Frontal cortex (tissue), 4 donors: ENCODE data around the gene RHD. TPM values are rescaled to one million over a fixed set of nuclear protein-coding genes. Genes with fewer than 3 reads are reported as not detected.
"Not testable (repeated sequence)": the region's sequence is repeated elsewhere in the genome, so short reads cannot be mapped to it uniquely, and the experiment has no call there.

Experiments
- DNase-seq, 2 donors: peaks; one replicate each; pipeline ENCODE4 v3.0.0; 2012; ENCODE audit warnings: low spot score in 2 of 2
- FAIRE-seq: peaks from 2 replicates; lab custom pipeline; 2012; peaks lifted over from hg19 to GRCh38; lab: Jason Lieb, UNC
- total RNA-seq: library from RNA; depleted of rRNA; stranded (reverse); fragments of >200 nt; gene quantifications from one replicate; pipeline ENCODE4 v1.2.3, GENCODE V29; 2014
- donor health status: control.
- donor health status: control.
- donor health status: control.

RHD gene
- total RNA-seq, 1 donor from 2014 or later: 0.41 TPM

DNA sequence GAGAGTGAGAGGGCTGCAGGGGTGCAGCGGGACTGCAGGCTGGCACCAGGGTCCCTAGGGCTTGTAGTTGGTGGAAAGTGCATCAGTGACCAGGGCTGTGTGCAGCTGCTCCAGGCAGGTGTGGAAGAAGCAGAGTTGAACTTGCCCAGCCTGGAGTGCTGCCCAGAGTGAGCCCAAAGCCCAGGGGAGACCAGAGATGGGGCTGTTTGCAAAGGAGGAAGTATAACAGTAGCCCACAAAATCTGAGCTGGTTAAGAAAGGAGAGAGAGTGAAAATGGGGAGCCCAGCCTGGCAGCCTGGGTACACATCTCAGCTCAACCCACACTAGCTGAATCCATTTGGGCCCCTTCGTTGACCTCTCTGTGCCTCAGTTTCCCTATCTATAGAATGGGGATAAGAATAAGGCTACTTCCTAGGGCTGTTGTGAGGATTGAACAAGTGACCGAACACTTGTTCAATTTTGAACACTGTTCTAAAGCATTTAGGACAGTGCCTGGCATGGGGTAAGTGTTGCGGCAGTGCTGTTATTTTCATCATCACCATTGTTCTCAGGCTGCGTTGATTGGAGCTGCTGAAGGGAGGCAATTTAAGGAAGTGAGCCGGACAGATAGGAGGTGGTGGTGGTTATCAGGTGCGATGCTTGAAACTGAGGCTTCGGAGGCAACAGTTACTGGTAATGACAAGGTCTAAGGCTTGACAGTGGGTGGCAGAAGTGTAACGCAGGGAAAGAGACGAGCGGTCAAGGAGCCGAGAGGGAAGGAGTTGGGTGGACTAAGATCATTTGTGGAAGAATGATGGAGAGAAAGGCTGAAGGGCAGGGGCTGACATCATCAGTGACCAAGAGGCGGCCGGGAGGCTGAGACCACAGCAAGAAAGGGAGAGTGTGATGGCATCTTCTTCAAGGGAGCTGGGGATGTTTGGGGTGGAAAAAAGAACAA is 22.8 kb downstream of the RHD start:
- DNase-seq, FAIRE-seq: not testable (repeated sequence)

DNA sequence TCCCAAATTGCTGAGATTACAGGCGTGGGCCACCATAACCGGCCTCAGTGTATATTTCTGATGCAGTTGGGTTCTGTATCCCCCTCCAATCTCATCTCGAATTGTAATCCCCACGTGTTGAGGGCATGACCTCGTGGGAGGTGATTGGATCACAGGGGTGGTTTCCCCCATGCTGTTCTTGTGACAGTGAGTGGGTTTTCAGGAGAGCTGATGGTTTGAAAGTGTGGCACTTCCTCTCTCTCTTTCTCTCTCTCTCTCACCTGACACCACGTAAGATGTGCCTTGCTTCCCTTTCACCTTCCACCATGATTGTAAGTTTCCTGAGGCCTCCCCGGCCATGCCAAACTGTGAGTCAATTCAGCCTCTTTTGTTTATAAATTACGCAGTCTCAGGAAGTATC is 24.2 kb downstream of the RHD start:
- not testable (repeated sequence) for DNase-seq, FAIRE-seq

DNA sequence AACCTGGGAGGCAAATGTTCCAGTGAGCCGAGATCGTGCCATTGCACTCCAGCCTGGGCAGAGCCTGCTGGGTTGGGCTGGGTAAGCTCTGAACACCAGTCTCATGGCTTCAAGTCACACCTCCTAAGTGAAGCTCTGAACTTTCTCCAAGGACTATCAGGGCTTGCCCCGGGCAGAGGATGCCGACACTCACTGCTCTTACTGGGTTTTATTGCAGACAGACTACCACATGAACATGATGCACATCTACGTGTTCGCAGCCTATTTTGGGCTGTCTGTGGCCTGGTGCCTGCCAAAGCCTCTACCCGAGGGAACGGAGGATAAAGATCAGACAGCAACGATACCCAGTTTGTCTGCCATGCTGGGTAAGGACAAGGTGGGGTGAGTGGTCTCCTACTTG is 28.4 kb downstream of the RHD start:
- FAIRE-seq, DNase-seq: not testable (repeated sequence)

DNA sequence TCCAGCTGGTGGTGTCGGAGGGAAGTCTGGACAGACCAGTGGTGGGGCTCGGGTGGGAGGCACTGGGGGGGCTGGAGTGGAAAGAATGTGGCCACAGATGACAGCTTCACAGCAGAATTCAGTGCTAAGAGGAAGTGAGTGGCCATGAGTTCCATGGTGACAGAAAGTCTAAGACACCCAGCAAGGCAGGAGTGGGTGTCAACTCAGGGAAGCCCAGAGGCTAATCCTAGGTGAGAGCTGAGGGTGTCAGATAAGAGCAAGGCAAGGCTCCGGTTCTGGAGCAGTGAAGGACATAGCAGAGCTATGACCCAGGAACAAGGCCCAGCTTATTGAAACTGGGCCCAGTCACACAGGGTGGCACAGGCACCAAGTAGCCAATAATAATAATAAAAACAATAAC is 30.0 kb downstream of the RHD start:
- DNase-seq, FAIRE-seq: not testable (repeated sequence)

DNA sequence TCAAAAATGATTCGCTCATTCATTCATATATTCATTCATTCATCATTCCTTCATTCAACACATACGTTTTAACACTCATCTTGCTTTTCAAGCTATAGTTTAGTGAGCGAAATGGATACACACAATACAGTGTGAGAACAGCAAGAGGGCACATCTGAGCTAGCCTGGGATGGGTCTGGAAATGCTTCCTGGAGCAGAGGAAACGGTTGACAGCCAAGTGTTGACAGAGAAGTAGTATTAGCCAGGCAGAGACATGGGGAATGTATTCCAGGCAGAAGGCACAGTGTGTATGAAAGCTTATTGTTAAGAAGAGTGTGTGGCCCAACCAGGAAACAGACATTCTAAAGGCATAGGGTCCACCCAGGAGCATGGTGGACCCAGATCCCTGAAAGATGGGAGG is 32.6 kb downstream of the RHD start:
- not testable (repeated sequence) for FAIRE-seq

DNA sequence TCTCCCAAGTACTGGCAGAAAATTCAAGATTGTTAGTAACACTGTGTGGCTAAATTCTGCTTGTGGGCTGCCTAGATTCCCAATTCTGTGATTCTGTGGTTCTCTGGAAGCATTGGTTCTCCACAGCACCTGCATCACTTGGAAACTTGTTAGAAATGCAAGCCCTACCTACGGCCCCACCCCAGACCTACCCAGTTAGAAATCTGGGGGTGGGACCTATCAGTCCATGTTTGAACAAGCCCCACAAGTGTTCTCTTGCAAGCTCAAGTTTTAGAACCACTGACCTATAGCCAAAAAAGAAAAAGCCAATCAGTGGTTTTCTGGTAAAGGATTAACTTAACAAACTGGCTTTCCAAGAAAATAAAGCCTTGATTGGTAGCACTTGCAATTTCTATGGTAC is 35.9 kb downstream of the RHD start:
- not testable (repeated sequence) for FAIRE-seq, DNase-seq

More for the DNA sequence above, 32.6 kb downstream of the RHD start:
- DNase-seq: not testable (repeated sequence)

DNA sequence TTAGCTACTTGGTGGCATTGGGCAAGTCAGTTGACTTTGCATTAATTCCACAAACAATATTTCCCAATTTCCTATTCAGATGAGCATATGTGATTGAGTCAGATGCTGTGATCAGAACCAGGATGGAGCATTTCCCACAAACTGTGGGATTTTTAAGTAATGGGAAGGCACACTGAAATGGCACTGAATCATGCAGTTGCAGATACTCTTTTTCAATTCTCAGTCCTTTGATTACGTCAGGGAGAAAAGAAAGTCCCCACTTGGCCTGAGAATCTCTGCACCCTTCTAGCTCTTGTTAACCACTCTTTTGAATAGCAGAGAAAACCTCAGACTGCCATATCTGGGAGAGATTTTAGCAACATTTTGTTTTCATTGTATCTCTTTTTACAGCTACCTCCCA is 36.8 kb downstream of the RHD start:
- DNase-seq, FAIRE-seq: not testable (repeated sequence)

DNA sequence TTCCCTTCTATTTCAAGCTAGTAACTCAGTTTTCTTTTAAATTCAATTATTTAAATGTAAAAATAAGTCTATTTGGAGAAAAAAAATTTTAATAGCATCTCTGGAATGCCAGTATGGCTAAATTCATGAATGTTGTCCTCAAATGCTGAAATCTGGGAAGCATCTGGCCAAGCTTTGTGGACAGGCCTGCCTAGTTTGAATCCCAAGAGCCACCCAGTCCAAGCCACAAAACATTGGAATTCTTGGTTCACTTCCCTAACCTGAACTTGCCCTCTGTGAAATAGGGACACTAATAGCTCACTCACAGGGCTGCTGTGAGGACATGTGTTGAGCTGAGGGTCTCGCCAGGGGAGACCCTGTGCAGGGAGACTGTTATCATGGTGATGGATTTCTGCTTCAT is 37.2 kb downstream of the RHD start:
- FAIRE-seq, DNase-seq: not testable (repeated sequence)

DNA sequence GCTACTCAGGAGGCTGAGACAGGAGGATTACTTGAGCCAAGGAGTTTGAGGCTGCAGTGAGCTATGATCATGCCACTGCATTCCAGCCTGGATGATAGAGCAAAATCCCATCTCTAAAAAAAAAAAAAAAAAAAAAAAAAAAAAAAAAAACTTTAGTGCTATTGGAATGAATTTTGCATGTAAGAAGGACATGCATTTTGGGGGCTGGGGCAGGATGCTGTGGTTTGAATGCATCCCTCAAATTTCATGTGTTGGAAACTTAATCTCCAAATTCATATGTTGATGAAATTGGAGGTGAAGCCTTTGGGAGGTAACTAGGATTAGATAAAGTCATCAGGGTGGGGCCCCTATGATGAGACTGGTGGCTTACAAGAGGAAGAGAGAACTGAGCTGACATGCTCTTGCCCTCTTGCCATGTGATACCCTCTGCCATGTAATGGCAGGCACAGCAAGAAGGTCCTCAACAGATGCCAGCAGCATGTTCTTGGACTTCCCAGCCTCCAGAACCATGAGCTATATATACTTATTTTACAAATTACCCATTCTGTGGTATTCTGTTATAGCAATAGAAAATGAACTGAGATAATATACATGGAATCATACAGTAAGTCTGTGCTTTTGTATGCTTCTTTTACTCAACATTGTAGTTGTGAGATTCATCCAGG is 40.6 kb downstream of the RHD start:
- not testable (repeated sequence) for FAIRE-seq

DNA sequence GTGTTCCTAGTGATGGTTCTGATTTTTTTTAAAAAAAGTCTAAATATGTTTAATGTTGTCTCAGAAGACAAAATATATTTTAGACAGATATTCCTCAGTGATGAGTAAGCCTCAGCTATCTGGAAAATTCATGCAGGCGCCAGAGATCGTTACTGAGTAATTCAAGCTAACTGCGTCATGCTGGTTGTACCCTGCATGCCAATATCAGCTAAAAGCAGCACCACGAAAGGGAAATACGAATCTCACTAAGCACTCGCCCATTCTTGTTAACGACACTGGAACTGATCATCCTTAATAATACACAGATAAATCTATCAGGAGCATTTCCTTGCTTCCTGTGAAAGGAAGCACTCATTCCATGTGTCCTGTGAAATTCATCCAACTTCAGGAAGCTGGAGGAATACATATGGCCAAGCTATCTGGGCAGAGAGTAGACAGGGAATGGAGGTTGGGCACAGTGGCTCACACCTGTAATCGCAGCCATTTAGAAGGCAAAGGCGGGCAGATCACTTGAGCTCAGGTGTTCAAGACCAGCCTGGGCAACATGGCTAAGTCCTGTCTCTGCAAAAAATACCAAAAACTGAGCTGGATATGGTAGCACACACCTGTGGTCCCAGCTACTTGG is 48.1 kb downstream of the RHD start:
- DNase-seq, FAIRE-seq: not testable (repeated sequence)

More for the DNA sequence above, 40.6 kb downstream of the RHD start:
- DNase-seq: not testable (repeated sequence)

DNA sequence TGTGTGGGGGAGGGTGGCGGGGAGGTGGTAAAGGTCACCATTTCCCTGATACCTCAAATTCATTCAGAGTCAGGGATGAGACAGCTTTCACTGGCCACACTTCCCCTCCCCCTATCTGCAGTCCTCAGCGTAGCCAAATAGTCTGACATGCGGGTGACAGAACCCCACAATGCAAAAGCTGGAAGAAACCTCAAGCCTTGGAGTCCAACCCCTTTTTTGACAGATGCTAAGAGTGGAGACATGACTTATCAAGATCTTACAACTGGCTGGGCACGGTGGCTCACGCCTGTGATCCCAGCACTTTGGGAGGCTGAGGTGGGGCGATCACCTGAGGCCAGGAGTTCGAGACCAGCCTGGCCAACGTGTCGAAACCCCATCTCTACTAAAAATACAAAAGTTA is 49.8 kb downstream of the RHD start:
- DNase-seq, FAIRE-seq: not testable (repeated sequence)

DNA sequence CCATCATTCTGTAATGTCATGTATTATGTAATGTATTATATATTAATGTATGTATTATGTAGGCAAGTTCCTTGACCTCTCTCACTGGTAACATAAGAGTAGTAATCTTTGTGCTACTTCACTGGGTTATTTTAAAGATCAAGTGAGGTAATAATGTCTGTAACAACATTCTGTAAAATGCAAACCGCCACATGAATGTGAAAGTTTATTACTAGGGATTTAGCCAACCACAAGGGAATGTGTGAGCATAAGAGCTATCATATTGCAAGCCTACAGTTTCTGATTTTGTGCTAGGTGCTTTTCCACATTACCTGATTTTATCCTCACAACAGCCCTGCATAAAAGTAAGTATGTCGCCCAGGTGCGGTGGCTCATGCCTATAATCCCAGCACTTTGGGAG is 52.1 kb downstream of the RHD start:
- FAIRE-seq, DNase-seq: not testable (repeated sequence)

DNA sequence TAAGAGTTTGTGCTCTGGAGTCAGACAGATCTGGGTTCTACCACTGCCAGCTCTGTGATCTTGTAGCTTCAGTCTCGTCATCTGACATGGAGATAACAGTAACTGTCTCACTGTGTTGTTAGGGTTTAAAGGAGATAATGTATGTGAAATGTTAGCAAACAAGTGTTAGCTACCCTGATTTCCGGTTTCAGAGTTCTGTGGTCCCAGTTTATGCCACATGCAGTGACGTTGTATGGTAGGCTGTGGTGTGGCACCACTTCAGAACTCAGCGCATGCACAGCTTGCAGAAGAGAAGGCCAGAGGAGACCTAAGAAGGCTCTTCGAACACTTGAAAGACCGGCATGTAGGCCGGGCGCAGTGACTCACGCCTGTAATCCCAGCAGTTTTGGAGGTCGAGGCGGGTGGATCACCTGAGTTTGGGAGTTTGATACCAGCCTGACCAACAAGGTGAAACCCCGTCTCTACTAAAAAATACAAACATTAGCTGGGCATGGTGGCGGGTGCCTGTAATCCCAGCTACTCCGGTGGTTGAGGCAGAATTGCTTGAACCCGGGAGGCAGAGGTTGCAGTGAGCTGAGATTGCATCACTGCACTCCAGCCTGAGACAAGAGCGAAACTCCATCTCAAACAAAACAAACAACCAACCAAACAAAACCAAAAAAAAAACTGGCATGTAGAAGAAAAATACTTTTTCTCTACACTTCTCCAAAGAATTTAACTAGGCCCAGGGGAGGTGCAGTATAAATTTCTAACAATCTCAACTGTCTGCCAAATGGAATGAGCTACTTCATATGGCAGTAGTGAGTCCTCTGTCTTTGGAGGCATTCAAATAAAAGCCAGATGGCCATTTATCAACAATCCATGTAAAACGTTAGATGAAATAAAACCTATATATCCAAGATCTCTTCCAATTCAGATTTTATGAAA is 55.8 kb downstream of the RHD start:
- DNase-seq, FAIRE-seq: not testable (repeated sequence)

DNA sequence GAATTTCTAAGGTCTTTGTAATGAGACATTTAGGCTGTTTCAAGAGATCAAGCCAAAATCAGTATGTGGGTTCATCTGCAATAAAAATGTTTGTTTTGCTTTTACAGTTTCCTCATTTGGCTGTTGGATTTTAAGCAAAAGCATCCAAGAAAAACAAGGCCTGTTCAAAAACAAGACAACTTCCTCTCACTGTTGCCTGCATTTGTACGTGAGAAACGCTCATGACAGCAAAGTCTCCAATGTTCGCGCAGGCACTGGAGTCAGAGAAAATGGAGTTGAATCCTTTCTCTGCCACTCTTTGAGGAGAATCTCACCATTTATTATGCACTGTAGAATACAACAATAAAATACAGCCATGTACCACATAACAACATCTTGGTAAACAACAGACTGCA is 56.5 kb downstream of the RHD start:
- DNase-seq, FAIRE-seq: not testable (repeated sequence)

DNA sequence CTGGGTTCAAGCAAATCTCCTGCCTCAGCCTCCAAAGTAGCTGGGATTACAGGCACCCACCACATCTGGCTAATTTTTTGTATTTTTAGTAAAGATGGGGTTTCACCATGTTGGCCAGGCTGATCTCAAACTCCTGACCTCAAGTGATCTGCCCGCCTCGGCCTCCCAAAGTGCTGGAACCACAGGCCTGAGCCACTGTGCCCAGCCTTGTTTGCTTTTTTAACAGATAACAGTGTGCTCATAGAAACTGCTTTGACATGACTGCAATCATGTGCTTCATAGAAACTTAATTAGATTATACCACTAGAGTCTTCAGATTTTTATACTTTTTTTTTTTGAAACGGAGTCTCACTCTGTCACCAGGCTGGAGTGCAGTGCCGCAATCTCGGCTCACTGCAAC is 57.0 kb downstream of the RHD start:
- not testable (repeated sequence) for DNase-seq, FAIRE-seq

DNA sequence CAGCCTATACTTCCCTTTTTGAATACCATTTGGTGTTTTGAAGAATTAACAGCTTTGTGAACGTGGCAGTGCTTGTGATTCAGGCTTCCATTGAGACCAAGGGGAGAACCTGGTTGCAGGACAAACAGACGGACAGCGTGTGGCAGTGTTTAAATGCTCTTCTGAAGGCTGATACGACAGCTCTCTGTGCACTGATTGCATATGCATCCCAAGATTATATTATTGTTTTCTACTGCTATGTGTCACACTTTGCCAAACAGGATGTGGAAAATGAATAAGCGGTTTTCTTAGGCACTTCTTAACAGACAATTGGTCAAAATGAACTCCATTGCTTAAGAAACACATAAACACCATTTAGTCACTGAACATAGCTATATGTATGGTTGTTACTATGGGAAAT is 57.6 kb downstream of the RHD start:
- FAIRE-seq, DNase-seq: not testable (repeated sequence)

DNA sequence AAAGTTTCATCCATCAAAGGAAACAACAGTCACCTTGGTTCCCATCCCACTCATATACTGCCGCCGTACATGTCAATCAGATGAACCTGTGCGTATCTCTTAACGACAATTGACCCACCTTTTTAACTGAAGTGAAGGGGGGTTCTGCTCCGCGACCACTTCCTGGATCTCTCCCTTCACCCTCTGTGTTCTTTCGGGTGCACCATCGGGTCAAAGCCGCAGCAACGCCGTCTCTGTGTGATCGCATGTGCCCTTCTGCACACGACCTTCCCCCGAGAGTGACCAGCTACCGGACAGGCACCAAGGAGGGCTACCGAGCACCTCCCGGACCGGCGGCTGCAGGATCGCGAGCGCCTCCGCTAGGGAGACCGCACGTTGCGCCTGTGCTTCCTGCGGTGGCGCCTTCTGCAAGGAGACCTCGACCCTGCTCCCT is 64.6 kb downstream of the RHD start:
- FAIRE-seq, DNase-seq: not testable (repeated sequence)

DNA sequence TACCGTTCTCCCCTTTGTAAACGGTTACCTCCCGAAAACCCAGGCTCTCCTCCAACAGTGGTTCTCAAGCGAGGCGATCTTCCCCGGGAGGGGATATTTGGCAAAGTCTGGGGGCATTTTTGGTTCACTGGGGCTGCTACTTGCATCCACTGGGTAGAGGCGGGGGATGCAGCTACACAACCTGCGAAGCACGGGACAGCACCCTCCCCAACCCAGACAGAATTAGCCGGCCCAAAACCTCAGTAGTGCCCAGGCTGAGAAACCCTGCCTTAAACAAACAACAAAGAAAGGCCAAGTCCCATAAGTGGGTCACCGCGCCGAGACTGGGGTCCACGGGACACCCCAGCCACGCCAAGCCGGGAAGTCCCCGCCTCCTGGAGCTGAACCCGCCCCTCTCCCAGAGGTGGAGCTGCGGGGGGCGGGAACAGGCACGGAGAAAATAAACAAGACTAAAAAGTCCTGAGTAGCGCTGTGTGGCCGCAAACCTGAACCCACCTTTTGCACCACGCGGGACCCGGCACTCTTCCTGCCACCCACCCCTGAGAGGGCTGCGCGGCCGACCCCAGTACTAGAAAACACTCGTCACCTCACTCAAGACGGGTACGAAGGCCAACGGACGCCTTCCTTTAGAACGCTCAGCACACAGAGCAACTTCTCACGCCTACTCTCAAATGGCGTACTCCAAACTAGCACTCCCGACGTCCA is 65.3 kb downstream of the RHD start:
- not testable (repeated sequence) for FAIRE-seq, DNase-seq
